Right ventricle myocardium superior (tissue), 1 donor: Measurements from ENCODE around the gene SNX20. TPM values are rescaled to one million over a fixed set of nuclear protein-coding genes. Genes with fewer than 3 reads are reported as not detected.

ENCODE experiments used
- ATAC-seq: fragments of 200-7000 bp; cut with Tn5 transposase; one replicate; pipeline ENCODE4 v1.9.1; 2020; ENCODE audit warnings: mild to moderate bottlenecking; ENCODE audit not compliant: poor library complexity
- DNase-seq: peaks from one replicate; pipeline ENCODE4 v3.0.0-alpha.2; 2020
- intact Hi-C: fragments of 100-400 bp; cut with DNase I; formaldehyde crosslinking; loops from one replicate; pipeline ENCODE4 v1.11.2; 2022
- total RNA-seq: library from RNA; stranded (reverse); fragmentation: NEBNext Ultra II Directional; extraction: Animal tissue kit (Norgen Biotek cat#: 25700); gene quantifications from one replicate; pipeline ENCODE4 v1.2.1, GENCODE V29; 2021
- donor health status: DM: no; HTN: yes; CAD: no; lungs with severe emphysema.

Gene SNX20
- total RNA-seq, 1 donor from 2014 or later, result 0.62 TPM

DNA sequence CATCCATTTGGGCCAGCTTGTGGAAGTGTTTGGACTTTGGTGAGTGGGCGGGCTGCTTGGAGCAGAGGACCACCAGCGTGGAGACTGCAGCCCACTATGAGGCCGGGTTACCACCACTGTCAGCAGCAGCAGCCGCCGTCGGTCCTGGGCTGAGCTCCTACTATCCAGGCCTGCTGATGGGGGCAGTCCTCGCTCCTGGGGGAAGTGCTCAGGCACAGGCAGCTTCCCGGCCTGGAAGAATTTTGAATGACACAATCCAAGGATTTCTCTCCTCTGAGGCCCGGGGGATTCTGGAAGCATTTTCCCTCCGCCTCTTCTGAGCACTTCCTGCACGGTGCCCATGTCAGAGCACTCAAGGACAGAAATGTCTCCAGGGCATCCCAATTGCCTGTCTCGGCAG lies 7.0 kb upstream of the SNX20 start:
- ATAC-seq, result no peak
- intact Hi-C loops, result no loop called here
- no peak for DNase-seq

DNA sequence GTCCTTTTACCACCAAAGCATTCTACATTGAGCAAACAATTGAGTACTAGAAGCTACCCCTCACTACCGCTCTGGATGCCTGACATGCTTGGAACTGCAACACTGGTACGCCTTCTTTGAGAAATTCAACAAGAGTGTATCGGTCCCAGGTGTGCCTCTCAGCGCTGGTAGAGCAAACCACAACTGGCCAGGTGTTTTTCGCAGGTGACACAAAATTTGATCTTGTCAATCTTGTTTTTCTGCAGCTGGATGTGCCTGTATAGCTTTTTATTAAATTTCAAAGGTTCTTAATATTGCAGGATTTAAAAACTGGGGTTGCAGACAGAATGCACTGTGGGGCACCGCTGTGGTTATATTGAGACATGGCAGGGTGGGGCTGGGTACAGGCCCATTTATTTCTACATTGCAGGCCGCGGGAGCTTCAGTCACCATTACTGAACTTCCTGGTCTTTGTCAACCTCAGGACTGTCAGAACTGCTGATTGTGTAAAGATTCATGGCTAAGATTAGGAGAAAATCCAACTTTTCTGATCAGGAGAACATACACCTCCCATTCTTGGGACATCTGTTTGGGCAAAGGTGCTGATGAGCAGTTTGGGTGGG lies 4.5 kb upstream of the SNX20 start:
- intact Hi-C loops, result no loop called here
- DNase-seq (no peak), ATAC-seq (peak; percentile 67)

GRCh38 chr16:50684823-50685461 lies 3.8 kb upstream of the SNX20 start:
- intact Hi-C loops, result no loop called here
- ATAC-seq, result no peak
- no peak for DNase-seq

DNA sequence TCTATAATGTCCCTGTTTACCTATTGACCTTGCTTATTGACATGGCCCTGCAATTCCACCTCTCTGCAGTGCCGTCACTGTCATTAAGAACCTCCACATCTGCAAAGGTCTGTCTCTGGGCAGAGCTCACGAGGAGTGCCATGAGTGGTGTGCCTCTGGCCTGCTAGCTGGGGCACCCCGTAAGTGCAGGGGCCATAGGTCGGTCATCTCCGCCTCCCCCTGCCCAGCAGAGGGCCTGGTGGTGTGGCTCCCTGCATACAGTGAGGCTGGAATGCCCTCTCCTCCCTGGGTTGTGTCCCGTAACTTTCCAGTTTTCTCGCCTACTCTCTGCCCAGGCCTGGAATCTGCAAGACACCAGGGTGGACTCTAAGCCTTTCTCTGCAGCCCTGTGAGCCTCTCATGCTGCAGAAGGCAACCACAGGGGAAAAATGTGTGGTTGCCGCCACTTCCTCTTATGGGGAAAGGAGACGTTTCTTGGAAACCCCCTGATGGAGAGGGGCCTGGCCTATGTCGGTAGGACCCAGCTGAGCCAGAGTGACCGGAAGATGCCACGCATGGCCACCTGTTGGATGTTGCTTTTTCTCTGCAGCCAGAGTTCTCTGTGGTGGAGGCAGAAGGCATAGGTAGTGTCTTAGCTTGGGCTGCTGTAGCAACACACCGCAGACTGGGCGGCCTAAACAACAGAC lies 2.7 kb upstream of the SNX20 start:
- intact Hi-C loops, result no loop called here
- ATAC-seq (peak; percentile 32), DNase-seq (no peak)

- no peak for ATAC-seq
- intact Hi-C loops, result no loop called here
- no peak for DNase-seq
These were observed 587 bp downstream of the SNX20 start for GRCh38 chr16:50680556-50680893.

- ATAC-seq, result no peak
- intact Hi-C loops, result no loop called here
- no peak for DNase-seq
These were observed 1.2 kb downstream of the SNX20 start for GRCh38 chr16:50679676-50680555.

DNA sequence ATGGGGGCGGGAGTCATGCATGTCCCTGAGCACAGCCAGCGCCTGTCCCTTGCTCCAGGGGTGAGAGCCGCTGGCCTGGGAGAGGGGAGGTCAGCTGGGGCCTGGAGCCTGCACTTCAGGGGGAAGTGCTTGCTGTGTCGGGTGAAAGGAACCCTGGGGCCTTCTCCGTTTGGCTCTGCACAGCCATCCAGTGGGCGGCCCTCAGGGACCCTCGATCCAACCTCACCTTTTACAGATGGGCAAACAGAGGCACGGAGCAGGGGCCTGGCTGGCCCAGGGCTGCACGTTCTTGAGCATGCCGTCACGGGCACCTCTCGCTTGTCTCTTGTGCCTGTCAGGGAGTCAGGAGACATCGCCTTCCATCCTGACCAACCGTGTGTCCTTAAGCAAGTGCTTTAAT lies 1.8 kb downstream of the SNX20 start:
- intact Hi-C loops, result no loop called here
- ATAC-seq (no peak), DNase-seq (no peak)

GRCh38 chr16:50678531-50678930 lies 2.6 kb downstream of the SNX20 start:
- DNase-seq (no peak), ATAC-seq (no peak)
- intact Hi-C loops, result no loop called here

DNA sequence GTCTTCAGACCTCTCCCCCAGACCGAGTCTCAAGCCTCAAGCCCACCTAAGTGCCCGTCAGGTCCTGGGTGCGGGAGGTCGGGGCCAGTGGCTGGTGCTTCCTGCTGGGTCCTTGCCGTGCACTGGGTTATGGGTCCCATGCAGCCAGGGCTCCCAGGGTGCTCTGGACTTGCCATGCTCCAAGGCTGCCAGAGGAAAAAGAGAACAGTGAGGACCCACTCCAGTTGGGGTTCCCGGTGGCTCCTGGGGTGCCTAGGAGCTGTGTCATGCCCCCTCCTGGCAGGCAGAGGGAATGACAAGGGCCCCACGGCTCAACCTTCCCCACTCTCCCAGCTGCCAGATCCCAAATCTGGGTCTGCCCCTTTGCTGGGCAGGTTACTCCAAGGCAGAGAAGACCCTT lies 3.8 kb downstream of the SNX20 start:
- DNase-seq (no peak), ATAC-seq (no peak)
- intact Hi-C loops, result no loop called here

DNA sequence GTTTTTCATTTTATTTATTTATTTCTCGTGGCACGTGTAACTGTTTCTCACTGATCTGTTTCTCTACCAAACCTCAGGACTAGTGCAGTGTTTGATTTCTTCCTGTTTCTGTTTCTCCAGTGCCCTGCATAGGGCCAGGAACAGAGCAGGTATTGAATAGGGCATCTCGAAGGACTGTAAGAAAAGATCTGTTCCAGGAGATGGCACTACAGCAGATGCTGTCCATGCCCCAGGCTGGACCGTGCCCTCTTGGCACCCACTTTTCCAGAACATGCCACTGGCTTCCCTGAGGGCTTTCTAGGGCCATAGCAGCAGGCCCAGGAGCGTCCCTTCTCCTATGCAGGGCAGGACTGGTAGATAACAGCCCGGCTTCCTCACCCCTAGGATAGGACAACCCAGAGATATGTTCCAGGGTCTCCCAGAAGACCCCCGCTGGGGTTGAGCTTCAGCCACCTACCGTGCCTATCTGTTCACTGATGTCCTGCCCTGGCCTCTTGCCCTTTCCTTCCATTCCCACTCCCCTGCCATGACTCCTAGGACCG lies 4.4 kb downstream of the SNX20 start:
- no peak for ATAC-seq
- intact Hi-C loops, result no loop called here
- no peak for DNase-seq

- DNase-seq, result no peak
- intact Hi-C loops, result no loop called here
- no peak for ATAC-seq
These were observed 5.2 kb downstream of the SNX20 start for GRCh38 chr16:50675686-50676610.

- DNase-seq, result no peak
- no peak for ATAC-seq
- intact Hi-C loops, result no loop called here
These were observed 6.3 kb downstream of the SNX20 start for GRCh38 chr16:50674831-50675230.

DNA sequence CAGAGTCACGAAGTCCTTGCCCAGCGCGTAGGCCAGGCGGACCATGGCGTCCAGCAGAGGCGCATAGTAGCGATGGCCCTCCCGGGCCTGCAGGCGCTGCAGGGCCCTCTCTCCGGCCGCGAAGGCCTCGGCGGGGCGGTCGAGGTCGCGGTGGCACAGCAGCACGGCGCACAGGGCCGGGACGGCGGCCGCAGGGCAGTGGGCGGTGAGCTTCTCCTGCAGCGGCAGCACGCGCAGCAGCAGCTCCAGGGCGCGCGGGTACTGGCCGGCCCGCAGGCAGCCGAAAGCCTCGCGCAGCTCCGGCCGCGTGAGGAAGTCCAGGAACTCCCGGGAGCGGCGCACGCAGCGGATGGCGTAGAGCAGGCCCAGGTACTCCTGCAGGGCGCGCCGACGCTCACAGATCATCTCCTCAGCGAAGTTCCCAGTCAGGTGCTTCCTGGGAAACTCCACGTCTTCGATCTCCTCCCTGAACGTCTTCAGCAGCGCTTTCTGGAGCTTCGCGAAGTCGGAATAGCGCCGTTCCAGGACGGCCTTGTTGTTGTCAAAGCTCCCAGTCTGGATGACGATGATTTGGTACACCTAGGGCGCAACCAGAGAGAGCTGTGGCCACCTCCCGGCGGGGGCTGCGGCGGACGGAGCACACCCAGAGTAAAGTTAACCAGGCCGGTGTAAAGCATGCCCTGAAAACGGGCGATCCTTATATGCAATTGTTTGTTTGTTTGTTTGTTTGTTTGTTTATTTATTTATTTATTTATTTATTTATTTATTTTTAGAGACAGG lies 7.4 kb downstream of the SNX20 start:
- ATAC-seq (no peak), DNase-seq (no peak)
- intact Hi-C loops, result no loop called here

DNA sequence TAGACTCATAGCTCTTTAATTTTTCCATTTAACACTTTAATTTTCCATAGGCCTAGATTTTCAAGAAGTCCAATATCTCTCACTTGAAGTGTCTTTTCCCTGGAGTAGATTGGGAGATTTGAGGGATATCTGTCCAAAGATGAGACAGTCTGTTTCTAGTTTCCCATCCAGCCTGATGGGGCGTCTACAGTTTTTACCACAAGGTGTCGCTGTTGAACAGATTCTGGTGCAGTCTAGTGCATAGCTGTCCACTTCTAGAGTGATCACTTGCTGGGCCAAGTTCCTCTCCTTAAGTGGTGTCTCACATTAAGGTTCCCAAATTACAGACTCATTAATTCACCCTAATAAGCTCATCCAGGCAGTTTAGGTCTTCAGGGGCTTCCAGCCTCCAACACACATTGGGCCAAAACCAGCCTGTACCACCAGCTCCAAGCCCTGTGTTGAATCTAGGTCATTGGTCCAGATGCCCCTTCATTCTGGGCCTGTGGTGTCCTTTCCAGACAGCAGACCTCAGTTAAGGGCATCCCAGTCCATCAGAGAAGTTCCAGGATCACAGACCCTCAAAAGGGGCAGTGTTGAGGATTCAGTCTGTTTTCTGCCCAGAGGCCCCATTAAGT lies 9.4 kb downstream of the SNX20 start:
- intact Hi-C loops, result no loop called here
- ATAC-seq (no peak), DNase-seq (no peak)

- intact Hi-C loops, result no loop called here
- no peak for ATAC-seq
- no peak for DNase-seq
These were observed 10.6 kb downstream of the SNX20 start for GRCh38 chr16:50670476-50670875.

DNA sequence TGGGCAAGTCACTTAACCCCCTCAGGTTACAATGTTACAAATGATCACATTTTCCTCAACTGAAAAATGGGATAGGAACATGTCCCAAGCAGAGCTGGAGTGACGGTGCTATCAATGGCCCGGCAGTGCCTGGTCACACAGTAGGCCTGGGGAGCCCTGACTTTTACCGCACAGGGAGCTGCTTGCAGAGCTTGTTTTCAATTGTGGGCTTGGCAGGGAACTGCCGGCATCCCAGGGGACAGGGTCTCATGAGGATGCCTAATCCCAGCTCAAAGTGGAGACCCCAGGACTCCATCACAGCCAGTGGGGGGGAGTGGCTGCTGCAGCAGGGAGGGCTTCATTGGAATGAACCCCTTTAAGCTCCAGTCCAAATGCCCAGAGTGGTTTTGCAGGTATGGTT lies 11.4 kb downstream of the SNX20 start:
- intact Hi-C loops, result loop anchor here (10.0 kb wide), 1 partner anchor 295 kb away; no protein-coding TSS in a partner anchor
- no peak for ATAC-seq

GRCh38 chr16:50668368-50669008 lies 12.6 kb downstream of the SNX20 start:
- DNase-seq, result no peak
- ATAC-seq, result no peak
- intact Hi-C loops, result loop anchor here (10.0 kb wide), 1 partner anchor 294 kb away; no protein-coding TSS in a partner anchor

More for the DNA sequence above, 11.4 kb downstream of the SNX20 start:
- no peak for DNase-seq
